A673 (cell line): ENCODE data around the gene ISLR. TPM values are rescaled to one million over a fixed set of nuclear protein-coding genes. Genes with fewer than 3 reads are reported as not detected.

ENCODE experiments used
- BruUV-seq: library from RNA; stranded (reverse); fragments of 400-500 nt; replicated peaks from 2 replicates; lab custom pipeline; 2021; lab: Mats Ljungman, UMichigan
- CTCF ChIA-PET: fragments of 300-600 bp; sonication (Branson Sonifier 250); formaldehyde crosslinking; loops from one replicate; lab custom pipeline; 2022; ENCODE audit warnings: antibody characterized with exemption; lab: Charles Lee
- POLR2A ChIA-PET: fragments of 300-600 bp; sonication (Branson Sonifier 250); formaldehyde crosslinking; loops from one replicate; lab custom pipeline; 2022; ENCODE audit warnings: antibody characterized with exemption; ENCODE audit not compliant: low non-redundant PET; lab: Charles Lee
- DNase-seq: peaks from one replicate; pipeline ENCODE4 v3.0.0-alpha.2; 2015; ENCODE audit warnings: low spot score
- H3K27ac ChIP-seq: fragments of 200-600 bp; sonication (generic); 2 replicates; pipeline ENCODE4 v1.5.1; 2016; ENCODE audit warnings: mixed run types, low read depth, mild to moderate bottlenecking, mixed read lengths, antibody characterized with exemption, low read length; ENCODE audit not compliant: poor library complexity, severe bottlenecking
- H3K27me3 ChIP-seq: fragments of 200-600 bp; sonication (generic); replicated peaks from 2 replicates; pipeline ENCODE4 v1.6.1; 2017; ENCODE audit warnings: mixed run types, low read depth, mild to moderate bottlenecking, mixed read lengths, antibody characterized with exemption, low read length; ENCODE audit not compliant: insufficient read depth, poor library complexity
- H3K36me3 ChIP-seq: fragments of 200-600 bp; sonication (generic); 2 replicates; pipeline ENCODE4 v1.6.1; 2016; ENCODE audit warnings: mixed run types, mild to moderate bottlenecking, mixed read lengths, antibody characterized with exemption, low read length; ENCODE audit not compliant: insufficient read depth, poor library complexity, severe bottlenecking
- H3K4me1 ChIP-seq: fragments of 200-600 bp; sonication (generic); 2 replicates; pipeline ENCODE4 v1.6.1; 2017; ENCODE audit warnings: mixed run types, mild to moderate bottlenecking, mixed read lengths, antibody characterized with exemption, low read length; ENCODE audit not compliant: insufficient read depth, poor library complexity, severe bottlenecking
- H3K4me3 ChIP-seq: fragments of 200-600 bp; sonication (generic); 2 replicates; pipeline ENCODE4 v1.5.1; 2016; ENCODE audit warnings: low read depth, mixed run types, mild to moderate bottlenecking, mixed read lengths, low read length; ENCODE audit not compliant: poor library complexity, severe bottlenecking
- H3K9me3 ChIP-seq: fragments of 200-600 bp; sonication (generic); 2 replicates; pipeline ENCODE4 v1.6.1; 2016; ENCODE audit warnings: mixed run types, low read depth, mild to moderate bottlenecking, mixed read lengths, antibody characterized with exemption, low read length; ENCODE audit not compliant: poor library complexity, severe bottlenecking
- CTCF ChIP-seq: fragments of 300-800, 200-600 bp; sonication (generic); conservative IDR thresholded peaks from 2 replicates; pipeline ENCODE4 v1.5.1; 2017; ENCODE audit warnings: low read depth, mild to moderate bottlenecking, antibody characterized with exemption, low read length, moderate library complexity, mixed read lengths
- EZH2 ChIP-seq: fragments of 200-600 bp; sonication (generic); IDR thresholded peaks from 2 replicates; pipeline ENCODE4 v1.6.1; 2017; ENCODE audit warnings: borderline replicate concordance, low read depth, mild to moderate bottlenecking, mixed read lengths, antibody characterized with exemption, low read length; ENCODE audit not compliant: poor library complexity, severe bottlenecking
- intact Hi-C: fragments of 100-400 bp; cut with micrococcal nuclease; formaldehyde crosslinking; loops from one replicate; pipeline ENCODE4 v1.10.0; 2022; ENCODE audit not compliant: unreplicated experiment
- total RNA-seq: library from RNA; stranded (reverse); gene quantifications from 2 replicates; pipeline ENCODE4 v1.2.3, GENCODE V29; 2021

Gene ISLR
- total RNA-seq, 1 experiment from 2014 or later: 0.41 TPM

- Histone ChIP-seq H3K4me1 (peaks cover 44% of the 10 kb centered on the region), H3K36me3 (no peaks in the 10 kb centered on the region), H3K27me3 (no peaks in the 10 kb centered on the region), H3K9me3 (no peaks in the 10 kb centered on the region), H3K27ac (no peak overlapping the region), H3K4me3 (no peak overlapping the region)
- intact Hi-C loops: no loop called here
- POLR2A ChIA-PET: no interaction called here
- TF ChIP-seq CTCF (no peak), EZH2 (no peak)
- BruUV-seq: no TSS peak
- CTCF ChIA-PET: no interaction called here
- peak; percentile 70 for DNase-seq
Observed at GRCh38 chr15:74203914-74204431, 30.5 kb downstream of the ISLR start.

- BruUV-seq: no TSS peak
- CTCF ChIA-PET: no interaction called here
- POLR2A ChIA-PET: no interaction called here
- H3K36me3 ChIP-seq: no peaks in the 10 kb centered on the region
- no peak overlapping the region for H3K4me3 ChIP-seq
- H3K9me3 ChIP-seq: no peaks in the 10 kb centered on the region
- H3K4me1 ChIP-seq: peaks cover 45% of the 10 kb centered on the region
- no peak for DNase-seq
- TF ChIP-seq CTCF (no peak), EZH2 (no peak)
- intact Hi-C loops: no loop called here
- H3K27ac ChIP-seq: no peak overlapping the region
- no peaks in the 10 kb centered on the region for H3K27me3 ChIP-seq
Observed at GRCh38 chr15:74205582-74205947, 32.1 kb downstream of the ISLR start.

GRCh38 chr15:74206801-74207281 lies 33.3 kb downstream of the ISLR start:
- POLR2A ChIA-PET: no interaction called here
- no peak for TF ChIP-seq EZH2
- TF ChIP-seq CTCF: no peak
- Histone ChIP-seq H3K27me3 (no peaks in the 10 kb centered on the region), H3K27ac (no peak overlapping the region), H3K4me3 (no peak overlapping the region), H3K4me1 (peaks cover 34% of the 10 kb centered on the region), H3K36me3 (no peaks in the 10 kb centered on the region), H3K9me3 (no peaks in the 10 kb centered on the region)
- DNase-seq: peak; percentile 37
- CTCF ChIA-PET: no interaction called here
- no TSS peak for BruUV-seq
- intact Hi-C loops: no loop called here
